ENCODE results near the gene SLC35F4.
A peak's percentile ranks its signal among the peaks of the same experiment; 100 is the strongest.
"Not testable (repeated sequence)": the region's sequence is repeated elsewhere in the genome, so short reads cannot be mapped to it uniquely, and the experiment has no call there.

Gene SLC35F4

DNA sequence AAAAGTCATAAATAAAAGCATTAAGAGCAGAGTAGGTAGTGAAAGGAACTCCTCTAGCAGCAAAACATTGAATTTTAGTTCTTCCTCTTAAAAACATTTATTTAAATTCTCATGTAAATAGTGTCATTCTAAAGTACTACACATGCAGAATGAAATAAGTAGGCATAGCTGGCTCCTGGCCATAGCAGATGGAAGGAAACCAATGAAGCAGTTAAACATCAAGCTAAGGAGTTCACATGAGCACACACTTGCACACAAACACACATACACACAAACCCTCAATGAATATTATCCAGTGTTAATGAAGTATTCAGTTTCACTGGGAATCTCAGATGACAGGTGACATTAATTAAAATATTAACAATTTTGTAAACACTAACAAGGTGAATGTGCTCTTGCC lies 69.3 kb downstream of the SLC35F4 start:
- DNase-seq (ENCODE audit: low read depth): no peak

GRCh38 chr14:57785058-57785457 lies 80.8 kb downstream of the SLC35F4 start:
- no peak for DNase-seq (ENCODE audit: low read depth)

DNA sequence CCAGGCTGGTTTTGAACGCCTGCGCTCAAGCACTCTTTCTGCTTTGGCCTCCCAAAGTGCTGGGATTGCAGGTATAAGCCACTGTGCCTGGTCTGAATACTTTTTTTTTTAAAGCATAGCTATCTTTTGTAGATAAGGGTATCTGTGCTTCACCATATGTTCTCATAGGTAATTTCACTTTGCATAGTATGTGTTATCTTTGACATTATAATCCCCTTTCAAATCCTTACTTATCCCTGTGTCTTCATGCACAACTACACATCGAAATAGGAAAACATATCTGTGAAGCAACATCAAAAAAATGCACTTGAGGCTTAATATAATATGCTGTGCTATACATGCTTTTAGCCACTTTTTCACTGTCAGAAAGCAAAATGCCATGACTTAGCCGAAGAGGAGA lies 94.1 kb downstream of the SLC35F4 start:
- no peak for DNase-seq (ENCODE audit: low read depth)

DNA sequence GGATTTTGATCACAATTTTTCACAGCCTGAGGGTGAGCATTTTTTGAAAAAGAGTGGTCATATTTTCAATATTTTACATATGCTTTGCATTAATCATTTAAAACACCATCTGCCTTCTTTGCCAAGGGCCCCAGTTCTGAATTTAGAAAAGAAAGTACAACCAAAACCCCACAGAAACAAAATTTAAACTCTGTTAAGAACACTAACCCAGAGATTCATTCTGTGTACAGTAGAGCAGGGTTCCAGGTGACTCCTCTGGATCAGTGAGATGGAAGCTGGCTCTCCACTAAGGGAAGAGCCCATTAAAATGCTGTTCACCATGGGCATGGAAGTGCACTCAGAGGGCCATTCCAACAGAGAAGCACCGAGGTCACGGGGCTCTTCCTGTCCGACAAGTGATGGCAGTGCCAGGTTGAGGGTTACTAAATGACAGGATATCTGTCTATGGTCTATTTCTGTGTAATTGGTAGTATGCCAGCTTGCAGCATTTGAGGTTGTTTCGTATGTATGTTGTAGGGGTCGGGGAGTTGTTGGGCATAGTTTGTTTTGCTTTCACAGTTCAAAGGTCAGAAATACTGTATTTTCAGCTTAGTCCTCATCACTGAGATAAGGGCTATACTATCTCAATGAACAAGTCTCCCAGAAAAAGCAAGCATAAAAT lies 95.9 kb downstream of the SLC35F4 start:
- no peak for DNase-seq (ENCODE audit: low read depth)

DNA sequence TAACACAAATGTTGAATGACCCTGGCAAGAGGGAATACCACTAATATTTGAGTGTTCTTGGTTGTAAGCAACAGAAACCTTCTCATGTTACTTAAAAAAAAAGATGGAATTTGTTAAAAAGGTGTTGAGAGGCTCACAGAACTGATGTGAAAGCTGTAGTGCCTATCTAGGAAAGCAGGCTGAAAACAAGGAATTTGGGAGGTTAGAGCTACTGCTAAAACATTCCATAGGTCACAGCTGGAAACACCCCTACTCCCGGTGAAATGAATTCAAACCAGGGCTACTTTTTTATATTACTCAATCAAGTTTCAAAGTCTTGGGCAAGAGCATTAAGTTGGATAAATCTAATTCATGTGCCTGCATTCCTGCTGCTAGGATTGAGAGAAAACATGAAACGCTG lies 104.1 kb downstream of the SLC35F4 start:
- DNase-seq (ENCODE audit: low read depth): no peak

- DNase-seq (ENCODE audit: low read depth): no peak
These were observed 105.0 kb downstream of the SLC35F4 start for GRCh38 chr14:57760896-57761295.

GRCh38 chr14:57755018-57755521 lies 110.8 kb downstream of the SLC35F4 start:
- no peak for DNase-seq (ENCODE audit: low read depth)

GRCh38 chr14:57754527-57754926 lies 111.4 kb downstream of the SLC35F4 start:
- DNase-seq (ENCODE audit: low read depth): no peak

DNA sequence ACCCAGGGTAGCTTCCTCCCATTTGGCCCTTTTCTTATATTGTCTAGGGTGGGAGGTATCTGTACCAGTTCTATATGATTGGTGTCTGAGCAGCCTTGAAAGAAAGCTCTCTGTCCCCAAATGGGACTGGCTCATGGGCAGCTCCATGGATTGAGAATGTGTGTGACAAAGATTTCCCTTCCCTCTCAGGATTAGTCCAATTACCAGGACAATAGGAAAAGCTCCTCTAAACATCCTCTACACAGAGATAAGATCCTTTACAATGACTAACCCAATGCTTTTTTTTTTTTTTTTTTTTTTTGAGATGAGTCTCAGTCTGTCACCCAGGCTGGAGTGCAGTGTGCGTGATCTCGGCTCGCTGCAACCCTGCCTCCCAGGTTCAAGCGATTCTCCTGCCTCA lies 112.1 kb downstream of the SLC35F4 start:
- no peak for DNase-seq (ENCODE audit: low read depth)

- not testable (repeated sequence) for DNase-seq (ENCODE audit: low read depth)
These were observed 113.7 kb downstream of the SLC35F4 start for GRCh38 chr14:57752142-57752695.

DNA sequence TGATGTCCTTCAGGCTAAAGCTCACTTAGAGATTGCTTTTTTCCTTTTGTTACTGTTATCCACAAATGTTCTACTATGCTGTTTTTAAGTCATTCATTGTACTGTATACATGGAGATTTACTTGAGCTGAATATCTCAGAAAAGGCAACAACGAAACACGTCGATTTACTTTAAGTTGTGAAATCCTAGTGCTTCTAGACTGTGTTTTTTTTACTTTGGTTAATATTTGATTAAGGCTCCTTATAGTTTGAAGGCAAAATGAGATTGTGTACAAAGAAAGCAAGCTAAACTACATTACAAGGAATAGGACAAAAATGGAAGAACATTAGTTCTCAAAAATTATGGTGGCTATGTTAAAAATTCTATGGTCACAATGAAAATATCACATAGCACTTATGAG lies 114.5 kb downstream of the SLC35F4 start:
- no peak for DNase-seq (ENCODE audit: low read depth)

DNA sequence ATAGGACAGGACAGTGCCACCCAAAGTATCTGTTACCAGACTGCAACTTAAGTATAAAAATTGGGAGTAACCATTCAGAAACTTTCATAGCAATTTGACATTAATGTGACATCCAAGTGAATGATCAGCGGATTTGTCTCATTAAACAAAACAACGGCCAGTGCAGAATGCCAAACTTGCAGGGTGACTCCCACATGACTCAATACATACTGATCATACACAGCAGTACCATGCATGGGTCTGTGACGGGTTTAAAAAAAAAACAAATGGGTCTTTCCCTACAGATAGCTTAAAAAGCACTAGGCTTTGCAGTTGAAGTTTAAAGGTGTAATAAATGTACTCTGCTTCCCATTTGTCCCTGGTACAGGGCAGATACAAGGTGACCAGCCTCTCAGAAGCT lies 116.6 kb downstream of the SLC35F4 start:
- DNase-seq (ENCODE audit: low read depth): no peak

- no peak for DNase-seq (ENCODE audit: low read depth)
These were observed 117.6 kb downstream of the SLC35F4 start for GRCh38 chr14:57748279-57748678.

GRCh38 chr14:57747036-57747435 lies 118.9 kb downstream of the SLC35F4 start:
- no peak for DNase-seq (ENCODE audit: low read depth)

DNA sequence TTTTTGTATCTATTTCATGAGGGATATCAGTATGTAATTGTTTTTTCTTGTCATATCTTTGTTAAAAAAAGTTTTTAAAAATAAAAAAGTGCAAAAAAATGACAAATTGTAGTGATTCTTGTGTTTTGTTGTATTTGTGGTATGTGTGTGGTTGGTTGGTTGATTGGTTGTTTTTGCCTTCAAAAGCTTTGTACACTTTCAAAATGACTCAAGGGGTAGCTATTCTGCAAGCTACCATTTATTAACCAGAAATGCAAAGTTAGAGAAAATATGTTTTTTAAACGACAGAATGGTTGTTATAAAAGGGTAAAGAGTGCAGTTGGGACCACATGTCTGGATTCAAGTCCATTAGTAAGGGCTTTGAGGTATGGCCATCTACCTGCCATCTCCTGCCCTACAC lies 119.3 kb downstream of the SLC35F4 start:
- no peak for DNase-seq (ENCODE audit: low read depth)

DNA sequence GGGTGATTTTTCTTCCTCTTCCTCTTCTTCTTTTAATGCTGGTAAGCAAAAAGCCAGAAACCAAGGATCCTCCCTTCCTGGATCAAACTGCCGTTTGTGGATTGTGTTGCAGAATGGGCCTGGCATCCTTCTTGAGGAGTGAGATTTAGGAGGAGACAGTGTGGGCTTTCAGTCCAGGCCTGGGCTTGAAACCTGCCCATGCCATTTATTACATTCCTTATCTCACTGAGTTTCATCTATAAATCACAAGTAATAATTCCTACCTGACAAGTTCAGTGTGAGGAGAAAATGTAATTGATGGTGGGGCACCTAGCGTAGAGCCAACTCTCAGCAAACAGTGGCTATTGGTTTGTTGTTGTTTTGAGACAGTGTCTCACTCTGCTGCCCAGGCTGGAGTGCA lies 126.4 kb downstream of the SLC35F4 start:
- no peak for DNase-seq (ENCODE audit: low read depth)

- DNase-seq (ENCODE audit: low read depth): no peak
These were observed 128.3 kb downstream of the SLC35F4 start for GRCh38 chr14:57737598-57737997.

DNA sequence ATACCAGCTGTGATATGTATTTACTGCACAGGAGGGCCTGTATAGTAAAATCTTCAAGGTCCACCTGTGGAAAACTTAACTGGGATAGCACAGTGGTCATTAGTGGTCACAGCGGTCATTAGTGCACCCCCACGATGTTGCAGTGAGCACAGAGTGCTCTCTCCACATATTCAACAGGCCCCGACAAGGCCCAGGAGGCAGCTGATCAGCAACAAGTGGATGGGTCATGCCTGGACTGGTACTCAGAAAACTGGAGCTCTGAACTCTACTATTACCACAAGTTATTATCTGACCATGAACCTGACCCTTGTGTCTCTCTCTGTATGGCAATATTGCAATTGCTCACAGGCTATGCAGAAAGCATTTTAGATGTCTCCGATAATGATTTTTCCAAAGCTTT lies 129.5 kb downstream of the SLC35F4 start:
- no peak for DNase-seq (ENCODE audit: low read depth)

GRCh38 chr14:57735276-57735675 lies 130.6 kb downstream of the SLC35F4 start:
- no peak for DNase-seq (ENCODE audit: low read depth)

DNA sequence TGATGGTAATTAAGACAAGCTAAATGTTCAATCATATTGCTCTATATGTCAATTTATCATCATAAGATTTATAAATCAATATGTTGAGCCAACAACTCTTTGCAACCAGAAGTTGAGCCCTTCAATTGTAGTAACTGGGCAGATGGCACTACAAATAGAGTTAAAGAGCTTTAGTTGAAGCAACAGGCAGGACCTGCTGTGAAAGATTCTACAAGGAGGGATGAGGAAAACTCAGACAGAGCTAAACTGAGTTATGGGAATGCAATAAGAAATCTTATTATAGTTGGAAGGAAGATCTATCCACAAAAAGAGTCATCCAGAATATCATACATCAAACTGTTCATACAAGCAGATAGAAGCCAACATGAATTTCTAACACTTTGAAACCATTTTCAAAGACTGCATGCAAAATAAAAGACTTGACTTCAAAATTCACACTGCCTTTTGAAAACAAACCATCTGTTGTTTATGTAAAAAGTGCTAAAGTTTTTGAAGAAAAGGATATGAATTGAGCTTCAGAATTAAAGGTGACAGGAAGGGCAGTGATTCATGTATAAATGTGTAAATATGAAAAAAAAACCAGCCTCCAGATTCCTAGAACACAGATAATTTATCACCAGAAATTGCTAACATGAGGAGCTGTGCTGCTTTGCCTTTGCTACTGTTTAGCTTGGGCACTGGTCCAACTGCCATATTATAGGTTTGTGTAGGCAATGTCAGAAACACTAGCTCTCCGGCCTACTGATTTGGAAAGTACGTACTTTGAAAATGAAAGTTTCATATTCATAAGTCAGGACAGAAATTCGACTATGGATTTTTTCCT lies 133.2 kb downstream of the SLC35F4 start:
- DNase-seq (ENCODE audit: low read depth): peak; percentile 34

- no peak for DNase-seq (ENCODE audit: low read depth)
These were observed 136.4 kb downstream of the SLC35F4 start for GRCh38 chr14:57729208-57730187.
